Myocyte (in vitro differentiated cells): ENCODE measurements around the gene TNFSF8. TPM values are rescaled to one million over a fixed set of nuclear protein-coding genes. Genes with fewer than 3 reads are reported as not detected.

Source experiments
- DNase-seq: peaks from one replicate; pipeline ENCODE4 v3.0.0-alpha.2; 2012; ENCODE audit warnings: low read depth
- polyA plus RNA-seq: library from polyadenylated mRNA; unstranded; fragments of >200 nt; gene quantifications from one replicate; pipeline ENCODE4 v1.2.1, GENCODE V29; 2012; ENCODE audit warnings: missing spikeins
- total RNA-seq: library from RNA; depleted of rRNA; stranded (reverse); fragments of >200 nt; gene quantifications from 2 replicates; pipeline ENCODE4 v1.2.3, GENCODE V29; 2014

The TNFSF8 gene
- total RNA-seq = not detected in 2 replicates
- not detected for polyA plus RNA-seq

- DNase-seq = no peak
Observed at GRCh38 chr9:114930056-114930812, at the start of gene TNFSF8. Gene TNFSF8, minus strand, starts transcription at chr9:114930591. Its CDS starts 288 bp downstream, at chr9:114930303.

- DNase-seq = no peak
Observed at GRCh38 chr9:114973216-114973615, 42.8 kb upstream of the TNFSF8 start.

- DNase-seq = no peak
Observed at GRCh38 chr9:114972510-114973136, 42.2 kb upstream of the TNFSF8 start.

- DNase-seq = no peak
Observed at GRCh38 chr9:114969269-114969668, 38.9 kb upstream of the TNFSF8 start.

- peak; percentile 45 for DNase-seq
Observed at GRCh38 chr9:114968671-114969070, 38.3 kb upstream of the TNFSF8 start.

- no peak for DNase-seq
Observed at GRCh38 chr9:114965564-114965963, 35.2 kb upstream of the TNFSF8 start.

- no peak for DNase-seq
Observed at GRCh38 chr9:114962809-114963208, 32.4 kb upstream of the TNFSF8 start.

GRCh38 chr9:114960276-114960675 is 29.9 kb upstream of the TNFSF8 start:
- no peak for DNase-seq

- DNase-seq = no peak
Observed at GRCh38 chr9:114958844-114959235, 28.4 kb upstream of the TNFSF8 start.

- DNase-seq = no peak
Observed at GRCh38 chr9:114958021-114958843, 27.8 kb upstream of the TNFSF8 start.

GRCh38 chr9:114957558-114957957 is 27.2 kb upstream of the TNFSF8 start:
- DNase-seq = no peak

GRCh38 chr9:114954956-114955582 is 24.7 kb upstream of the TNFSF8 start:
- no peak for DNase-seq

- peak; percentile 53 for DNase-seq
Observed at GRCh38 chr9:114953959-114954358, 23.6 kb upstream of the TNFSF8 start.

GRCh38 chr9:114953046-114953445 is 22.7 kb upstream of the TNFSF8 start:
- no peak for DNase-seq

GRCh38 chr9:114950761-114951160 is 20.4 kb upstream of the TNFSF8 start:
- DNase-seq = no peak

- no peak for DNase-seq
Observed at GRCh38 chr9:114947058-114947457, 16.7 kb upstream of the TNFSF8 start.

GRCh38 chr9:114945616-114946412 is 15.4 kb upstream of the TNFSF8 start:
- no peak for DNase-seq

- no peak for DNase-seq
Observed at GRCh38 chr9:114941376-114941775, 11.0 kb upstream of the TNFSF8 start.

- peak; percentile 10 for DNase-seq
Observed at GRCh38 chr9:114938687-114939575, 8.5 kb upstream of the TNFSF8 start.

- DNase-seq = no peak
Observed at GRCh38 chr9:114937516-114937915, 7.1 kb upstream of the TNFSF8 start.
